ENCODE measurements around the gene TEX14.

- TF ChIP-seq, protein P1, sequence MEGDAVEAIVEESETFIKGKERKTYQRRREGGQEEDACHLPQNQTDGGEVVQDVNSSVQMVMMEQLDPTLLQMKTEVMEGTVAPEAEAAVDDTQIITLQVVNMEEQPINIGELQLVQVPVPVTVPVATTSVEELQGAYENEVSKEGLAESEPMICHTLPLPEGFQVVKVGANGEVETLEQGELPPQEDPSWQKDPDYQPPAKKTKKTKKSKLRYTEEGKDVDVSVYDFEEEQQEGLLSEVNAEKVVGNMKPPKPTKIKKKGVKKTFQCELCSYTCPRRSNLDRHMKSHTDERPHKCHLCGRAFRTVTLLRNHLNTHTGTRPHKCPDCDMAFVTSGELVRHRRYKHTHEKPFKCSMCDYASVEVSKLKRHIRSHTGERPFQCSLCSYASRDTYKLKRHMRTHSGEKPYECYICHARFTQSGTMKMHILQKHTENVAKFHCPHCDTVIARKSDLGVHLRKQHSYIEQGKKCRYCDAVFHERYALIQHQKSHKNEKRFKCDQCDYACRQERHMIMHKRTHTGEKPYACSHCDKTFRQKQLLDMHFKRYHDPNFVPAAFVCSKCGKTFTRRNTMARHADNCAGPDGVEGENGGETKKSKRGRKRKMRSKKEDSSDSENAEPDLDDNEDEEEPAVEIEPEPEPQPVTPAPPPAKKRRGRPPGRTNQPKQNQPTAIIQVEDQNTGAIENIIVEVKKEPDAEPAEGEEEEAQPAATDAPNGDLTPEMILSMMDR (IDR thresholded peaks at IDR 0.05) = no peak
- no peak for TF ChIP-seq POLR2A (IDR thresholded peaks at IDR 0.05)
These were observed 12.1 kb upstream of the TEX14 start for GRCh38 chr17:58703916-58704286.
